AG09309 (cell line): ENCODE results near the gene MCC.

ENCODE experiments used
- DNase-seq: peaks from one replicate; pipeline ENCODE4 v3.0.0-alpha.2; 2010; ENCODE audit warnings: low read depth
- H3K4me3 ChIP-seq: 2 replicates; pipeline ENCODE4 v1.5.1; 2011; ENCODE audit warnings: mild to moderate bottlenecking, low read depth, low read length, moderate library complexity; ENCODE audit not compliant: control insufficient read depth
- TF ChIP-seq, protein P1 (sequence below): IDR thresholded peaks from 2 replicates; pipeline ENCODE4 v1.5.1; 2011; ENCODE audit warnings: mild to moderate bottlenecking, low read depth, low read length, inconsistent platforms; ENCODE audit not compliant: insufficient read depth, control insufficient read depth; ENCODE audit errors: missing control alignments

The MCC gene

DNA sequence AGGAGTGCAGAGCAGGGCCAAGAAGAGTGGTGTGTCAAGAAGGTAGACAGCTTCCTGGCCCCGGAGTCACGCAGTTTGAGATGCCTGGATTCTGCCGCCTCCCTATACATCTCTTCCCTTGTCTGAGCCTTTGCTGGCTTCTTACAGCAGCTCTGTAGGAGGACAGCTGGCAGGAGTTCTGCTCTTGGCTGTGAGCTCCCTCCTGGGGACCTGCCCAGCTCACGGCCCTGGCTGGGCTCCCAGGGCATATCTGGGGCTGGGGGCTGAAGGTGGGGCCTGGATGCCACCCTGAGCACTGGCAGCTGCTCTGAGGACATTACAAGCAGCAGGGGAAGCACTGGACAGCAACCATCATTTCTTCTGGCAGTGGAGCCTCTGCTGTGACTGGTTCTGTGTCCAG lies 52.7 kb downstream of the MCC start:
- no peak overlapping the region for H3K4me3 ChIP-seq
- TF ChIP-seq, protein P1, sequence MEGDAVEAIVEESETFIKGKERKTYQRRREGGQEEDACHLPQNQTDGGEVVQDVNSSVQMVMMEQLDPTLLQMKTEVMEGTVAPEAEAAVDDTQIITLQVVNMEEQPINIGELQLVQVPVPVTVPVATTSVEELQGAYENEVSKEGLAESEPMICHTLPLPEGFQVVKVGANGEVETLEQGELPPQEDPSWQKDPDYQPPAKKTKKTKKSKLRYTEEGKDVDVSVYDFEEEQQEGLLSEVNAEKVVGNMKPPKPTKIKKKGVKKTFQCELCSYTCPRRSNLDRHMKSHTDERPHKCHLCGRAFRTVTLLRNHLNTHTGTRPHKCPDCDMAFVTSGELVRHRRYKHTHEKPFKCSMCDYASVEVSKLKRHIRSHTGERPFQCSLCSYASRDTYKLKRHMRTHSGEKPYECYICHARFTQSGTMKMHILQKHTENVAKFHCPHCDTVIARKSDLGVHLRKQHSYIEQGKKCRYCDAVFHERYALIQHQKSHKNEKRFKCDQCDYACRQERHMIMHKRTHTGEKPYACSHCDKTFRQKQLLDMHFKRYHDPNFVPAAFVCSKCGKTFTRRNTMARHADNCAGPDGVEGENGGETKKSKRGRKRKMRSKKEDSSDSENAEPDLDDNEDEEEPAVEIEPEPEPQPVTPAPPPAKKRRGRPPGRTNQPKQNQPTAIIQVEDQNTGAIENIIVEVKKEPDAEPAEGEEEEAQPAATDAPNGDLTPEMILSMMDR, result no peak
- no peak for DNase-seq

DNA sequence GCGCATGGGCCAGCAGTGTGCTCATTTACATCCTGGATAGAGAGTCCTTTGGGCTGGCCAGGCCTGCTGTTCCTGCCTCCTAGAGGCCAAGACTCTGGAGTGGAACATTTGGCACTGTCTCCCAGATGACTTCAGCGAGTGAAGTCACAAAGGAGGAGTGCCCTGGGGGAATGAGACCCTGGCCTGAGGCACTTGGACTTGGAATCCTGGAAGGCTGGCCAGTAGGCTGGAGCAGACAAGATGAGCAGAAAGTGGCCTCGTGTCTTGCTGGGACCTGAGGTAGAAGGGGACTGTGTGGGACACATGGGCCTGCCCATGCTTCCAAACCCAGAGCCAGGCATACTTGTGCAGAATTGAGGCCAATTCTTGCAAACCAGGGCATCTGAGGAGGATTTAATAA lies 53.4 kb downstream of the MCC start, which contains the start of gene TSSK1B:
Gene TSSK1B (minus strand): TSS at position 101 of the 400 bp plus-strand sequence. CDS start 150 bp downstream, outside the sequence.
- no peak for DNase-seq
- H3K4me3 ChIP-seq, result no peak within 1 kb of the TSS
- TF ChIP-seq, protein P1, result no peak

DNA sequence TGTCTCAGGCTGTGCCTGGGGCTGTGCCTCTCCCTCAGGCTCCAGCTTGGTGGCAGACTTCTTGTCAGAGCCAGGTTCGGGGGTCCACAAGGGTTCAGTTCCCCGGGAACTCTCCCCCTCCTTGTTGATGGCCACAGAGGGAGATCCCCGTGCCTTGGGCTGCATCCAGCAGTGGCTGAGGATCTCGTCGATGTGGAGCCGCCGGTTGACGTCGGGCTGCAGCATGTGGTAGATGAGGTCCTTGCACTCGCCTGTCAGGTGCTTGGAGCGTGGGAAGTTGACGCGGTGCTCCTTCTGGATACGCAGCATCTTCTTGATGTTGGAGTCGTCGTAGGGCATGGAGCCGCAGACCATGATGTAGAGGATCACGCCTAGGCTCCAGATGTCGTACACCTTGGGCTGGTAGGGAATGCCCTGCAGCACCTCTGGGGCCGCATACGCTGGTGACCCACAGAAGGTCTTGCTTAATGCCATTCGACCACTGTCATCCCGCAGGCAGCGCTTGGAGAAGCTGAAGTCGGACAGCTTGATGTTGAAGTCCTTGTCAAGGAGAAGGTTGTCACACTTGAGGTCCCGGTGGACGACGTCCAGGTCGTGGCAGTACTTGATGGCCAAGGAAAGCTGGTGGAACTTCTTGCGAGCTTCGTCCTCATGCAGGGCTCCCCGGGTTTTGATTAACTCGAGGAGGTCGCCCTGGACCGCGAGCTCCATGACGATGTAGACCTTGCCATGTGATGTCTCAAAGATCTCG lies 54.2 kb downstream of the MCC start:
- TF ChIP-seq, protein P1, result no peak
- H3K4me3 ChIP-seq, result no peak overlapping the region
- no peak for DNase-seq

DNA sequence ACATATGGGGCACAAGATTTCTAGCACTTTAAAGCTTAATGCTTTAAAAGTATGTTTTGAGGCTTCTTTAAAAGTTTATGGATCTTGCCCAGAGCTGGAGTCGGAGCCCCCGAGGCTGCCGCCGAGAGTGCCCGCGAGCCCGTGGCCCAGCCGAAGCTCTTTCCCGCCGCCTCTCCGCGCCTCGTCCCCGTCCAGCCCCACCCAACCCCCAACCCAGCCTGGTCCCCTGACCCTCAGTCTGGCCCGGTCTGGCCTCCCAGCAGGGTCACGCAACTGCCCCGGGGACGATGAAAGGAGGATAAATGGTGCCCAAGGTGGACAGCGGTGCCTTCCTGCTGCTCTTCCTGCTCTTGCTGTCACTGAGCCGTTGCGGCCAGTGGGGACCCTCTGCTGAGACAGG lies 55.2 kb downstream of the MCC start:
- H3K4me3 ChIP-seq, result no peak overlapping the region
- DNase-seq, result no peak
- TF ChIP-seq, protein P1, result no peak

DNA sequence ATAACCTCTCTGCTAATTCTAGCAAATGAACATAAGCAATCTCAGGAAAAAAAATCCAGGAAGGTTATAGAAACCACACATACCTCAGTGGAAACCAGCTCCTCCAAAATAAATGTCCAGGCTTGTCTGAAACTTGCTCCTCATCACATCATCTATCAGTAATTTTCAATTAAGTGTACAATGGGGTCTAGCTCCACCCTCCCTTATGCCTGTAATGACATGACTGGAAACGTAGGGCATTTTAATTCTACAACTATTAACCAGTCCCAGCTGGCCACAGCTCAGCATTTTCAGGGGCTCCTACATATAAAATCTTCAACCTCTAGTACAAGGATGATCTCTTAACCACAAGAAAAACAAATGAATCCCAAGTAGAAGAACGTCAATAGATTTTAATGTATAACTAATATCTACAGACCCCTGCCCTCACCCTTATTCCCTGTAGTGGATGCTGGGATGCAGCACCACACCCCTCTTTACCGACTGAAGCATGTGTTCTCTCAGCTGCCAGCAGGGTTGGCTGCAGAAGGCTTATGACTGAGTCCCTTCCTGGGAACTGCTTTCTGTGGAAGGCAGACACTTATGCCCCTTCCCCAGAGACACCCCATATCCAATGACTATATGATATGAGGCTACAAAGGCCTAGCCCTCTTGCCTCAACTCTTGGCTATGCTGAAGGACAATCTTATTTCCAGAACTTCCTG lies 60.2 kb downstream of the MCC start:
- no peak overlapping the region for H3K4me3 ChIP-seq
- TF ChIP-seq, protein P1, result no peak
- DNase-seq, result no peak

DNA sequence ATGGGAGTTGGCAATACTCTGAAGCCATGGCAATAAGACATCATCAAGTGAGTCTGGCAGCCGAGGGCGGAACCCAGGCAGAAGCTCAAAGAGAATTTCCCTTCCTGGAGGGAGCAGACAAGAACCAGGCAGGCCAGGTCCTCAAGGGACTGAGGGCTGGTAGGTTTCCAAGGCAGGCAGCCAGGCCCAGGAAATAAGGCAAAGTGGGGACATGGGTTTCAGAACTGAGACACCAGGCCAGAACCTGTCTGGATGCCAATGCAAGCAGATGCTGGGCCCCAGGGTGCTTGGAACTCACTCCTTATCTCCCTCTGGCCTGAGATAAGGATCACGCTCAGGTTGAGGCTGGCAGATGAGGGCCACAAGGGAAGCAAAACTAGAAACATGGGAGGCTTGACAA lies 62.3 kb downstream of the MCC start:
- TF ChIP-seq, protein P1, result no peak
- H3K4me3 ChIP-seq, result no peak overlapping the region
- no peak for DNase-seq

DNA sequence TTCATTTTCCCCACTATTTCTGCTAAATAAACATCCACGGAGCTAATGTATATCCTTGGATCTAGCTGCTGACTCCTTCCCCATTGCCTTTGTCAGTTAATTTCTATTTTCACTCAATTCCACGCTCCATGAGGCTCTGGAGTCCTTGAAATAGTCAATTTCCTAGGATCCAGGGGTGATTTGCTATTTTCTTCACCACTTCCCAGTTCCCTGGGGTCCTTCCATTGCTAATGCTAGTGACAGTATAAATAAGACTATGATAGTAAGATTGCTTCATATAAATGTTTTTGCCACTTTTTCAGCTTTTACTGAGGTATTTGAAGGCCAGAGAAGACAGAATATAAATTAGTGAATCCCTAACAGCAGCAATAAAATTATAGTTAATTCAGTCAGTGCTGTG lies 66.6 kb downstream of the MCC start:
- TF ChIP-seq, protein P1, result no peak
- no peak for DNase-seq
- H3K4me3 ChIP-seq, result no peak overlapping the region
